H1 (cell line): Measurements from ENCODE around the gene ENDOU. TPM values are rescaled to one million over a fixed set of nuclear protein-coding genes. Genes with fewer than 3 reads are reported as not detected.

Experiments
- KDM5A ChIP-seq: fragments of 200-600 bp; IDR thresholded peaks from 2 replicates; pipeline ENCODE4 v1.7.1; 2012; ENCODE audit warnings: mild to moderate bottlenecking, low read length, inconsistent platforms, mixed read lengths
- polyA plus RNA-seq, 7 experiments: library from polyadenylated mRNA; depleted of rRNA in 3 of 7; stranded (reverse) in 5 of 7; unstranded in 2 of 7; fragments of >200 nt in 5 of 7; fragments of 200-250 nt in 2 of 7; gene quantifications; 1 replicate in 5 of 7; 2 replicates in 1 of 7; 4 replicates in 1 of 7; pipeline versions ENCODE4 v1.2.1 to v1.2.3, GENCODE V29; 2011 to 2013; ENCODE audit warnings: missing spikeins in 2 of 7, mixed read lengths in 2 of 7
- total RNA-seq: library from RNA; stranded (reverse); fragmentation: NEBNext Ultra II Directional; extraction: Animal tissue kit (Norgen Biotek cat#: 25700); gene quantifications from 2 replicates; pipeline ENCODE4 v1.2.1, GENCODE V29; 2021
- TF ChIP-seq, protein P1 (sequence below): fragments of 300-600 bp; sonication (generic); IDR thresholded peaks from 2 replicates; pipeline ENCODE4 v1.7.1; 2012; ENCODE audit warnings: low read length, moderate library complexity, mild to moderate bottlenecking, inconsistent platforms; ENCODE audit not compliant: insufficient replicate concordance

The ENDOU gene
- total and polyA plus RNA-seq, 2 of the 8 experiments (the other 6 are each of a cell fraction or from before 2014, with no cell fraction given), result not detected

- TF ChIP-seq, protein P1, sequence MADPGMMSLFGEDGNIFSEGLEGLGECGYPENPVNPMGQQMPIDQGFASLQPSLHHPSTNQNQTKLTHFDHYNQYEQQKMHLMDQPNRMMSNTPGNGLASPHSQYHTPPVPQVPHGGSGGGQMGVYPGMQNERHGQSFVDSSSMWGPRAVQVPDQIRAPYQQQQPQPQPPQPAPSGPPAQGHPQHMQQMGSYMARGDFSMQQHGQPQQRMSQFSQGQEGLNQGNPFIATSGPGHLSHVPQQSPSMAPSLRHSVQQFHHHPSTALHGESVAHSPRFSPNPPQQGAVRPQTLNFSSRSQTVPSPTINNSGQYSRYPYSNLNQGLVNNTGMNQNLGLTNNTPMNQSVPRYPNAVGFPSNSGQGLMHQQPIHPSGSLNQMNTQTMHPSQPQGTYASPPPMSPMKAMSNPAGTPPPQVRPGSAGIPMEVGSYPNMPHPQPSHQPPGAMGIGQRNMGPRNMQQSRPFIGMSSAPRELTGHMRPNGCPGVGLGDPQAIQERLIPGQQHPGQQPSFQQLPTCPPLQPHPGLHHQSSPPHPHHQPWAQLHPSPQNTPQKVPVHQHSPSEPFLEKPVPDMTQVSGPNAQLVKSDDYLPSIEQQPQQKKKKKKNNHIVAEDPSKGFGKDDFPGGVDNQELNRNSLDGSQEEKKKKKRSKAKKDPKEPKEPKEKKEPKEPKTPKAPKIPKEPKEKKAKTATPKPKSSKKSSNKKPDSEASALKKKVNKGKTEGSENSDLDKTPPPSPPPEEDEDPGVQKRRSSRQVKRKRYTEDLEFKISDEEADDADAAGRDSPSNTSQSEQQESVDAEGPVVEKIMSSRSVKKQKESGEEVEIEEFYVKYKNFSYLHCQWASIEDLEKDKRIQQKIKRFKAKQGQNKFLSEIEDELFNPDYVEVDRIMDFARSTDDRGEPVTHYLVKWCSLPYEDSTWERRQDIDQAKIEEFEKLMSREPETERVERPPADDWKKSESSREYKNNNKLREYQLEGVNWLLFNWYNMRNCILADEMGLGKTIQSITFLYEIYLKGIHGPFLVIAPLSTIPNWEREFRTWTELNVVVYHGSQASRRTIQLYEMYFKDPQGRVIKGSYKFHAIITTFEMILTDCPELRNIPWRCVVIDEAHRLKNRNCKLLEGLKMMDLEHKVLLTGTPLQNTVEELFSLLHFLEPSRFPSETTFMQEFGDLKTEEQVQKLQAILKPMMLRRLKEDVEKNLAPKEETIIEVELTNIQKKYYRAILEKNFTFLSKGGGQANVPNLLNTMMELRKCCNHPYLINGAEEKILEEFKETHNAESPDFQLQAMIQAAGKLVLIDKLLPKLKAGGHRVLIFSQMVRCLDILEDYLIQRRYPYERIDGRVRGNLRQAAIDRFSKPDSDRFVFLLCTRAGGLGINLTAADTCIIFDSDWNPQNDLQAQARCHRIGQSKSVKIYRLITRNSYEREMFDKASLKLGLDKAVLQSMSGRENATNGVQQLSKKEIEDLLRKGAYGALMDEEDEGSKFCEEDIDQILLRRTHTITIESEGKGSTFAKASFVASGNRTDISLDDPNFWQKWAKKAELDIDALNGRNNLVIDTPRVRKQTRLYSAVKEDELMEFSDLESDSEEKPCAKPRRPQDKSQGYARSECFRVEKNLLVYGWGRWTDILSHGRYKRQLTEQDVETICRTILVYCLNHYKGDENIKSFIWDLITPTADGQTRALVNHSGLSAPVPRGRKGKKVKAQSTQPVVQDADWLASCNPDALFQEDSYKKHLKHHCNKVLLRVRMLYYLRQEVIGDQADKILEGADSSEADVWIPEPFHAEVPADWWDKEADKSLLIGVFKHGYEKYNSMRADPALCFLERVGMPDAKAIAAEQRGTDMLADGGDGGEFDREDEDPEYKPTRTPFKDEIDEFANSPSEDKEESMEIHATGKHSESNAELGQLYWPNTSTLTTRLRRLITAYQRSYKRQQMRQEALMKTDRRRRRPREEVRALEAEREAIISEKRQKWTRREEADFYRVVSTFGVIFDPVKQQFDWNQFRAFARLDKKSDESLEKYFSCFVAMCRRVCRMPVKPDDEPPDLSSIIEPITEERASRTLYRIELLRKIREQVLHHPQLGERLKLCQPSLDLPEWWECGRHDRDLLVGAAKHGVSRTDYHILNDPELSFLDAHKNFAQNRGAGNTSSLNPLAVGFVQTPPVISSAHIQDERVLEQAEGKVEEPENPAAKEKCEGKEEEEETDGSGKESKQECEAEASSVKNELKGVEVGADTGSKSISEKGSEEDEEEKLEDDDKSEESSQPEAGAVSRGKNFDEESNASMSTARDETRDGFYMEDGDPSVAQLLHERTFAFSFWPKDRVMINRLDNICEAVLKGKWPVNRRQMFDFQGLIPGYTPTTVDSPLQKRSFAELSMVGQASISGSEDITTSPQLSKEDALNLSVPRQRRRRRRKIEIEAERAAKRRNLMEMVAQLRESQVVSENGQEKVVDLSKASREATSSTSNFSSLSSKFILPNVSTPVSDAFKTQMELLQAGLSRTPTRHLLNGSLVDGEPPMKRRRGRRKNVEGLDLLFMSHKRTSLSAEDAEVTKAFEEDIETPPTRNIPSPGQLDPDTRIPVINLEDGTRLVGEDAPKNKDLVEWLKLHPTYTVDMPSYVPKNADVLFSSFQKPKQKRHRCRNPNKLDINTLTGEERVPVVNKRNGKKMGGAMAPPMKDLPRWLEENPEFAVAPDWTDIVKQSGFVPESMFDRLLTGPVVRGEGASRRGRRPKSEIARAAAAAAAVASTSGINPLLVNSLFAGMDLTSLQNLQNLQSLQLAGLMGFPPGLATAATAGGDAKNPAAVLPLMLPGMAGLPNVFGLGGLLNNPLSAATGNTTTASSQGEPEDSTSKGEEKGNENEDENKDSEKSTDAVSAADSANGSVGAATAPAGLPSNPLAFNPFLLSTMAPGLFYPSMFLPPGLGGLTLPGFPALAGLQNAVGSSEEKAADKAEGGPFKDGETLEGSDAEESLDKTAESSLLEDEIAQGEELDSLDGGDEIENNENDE, result no peak
- no peak for TF ChIP-seq KDM5A
- TF ChIP-seq, all 59 proteins: peak for 0
Measured at GRCh38 chr12:47729233-47729632, 3.9 kb upstream of the ENDOU start (continued).
